Kidney capillary endothelial cell (primary cell): ENCODE data around the gene KCNG2.

Experiments
- DNase-seq: peaks from one replicate; pipeline ENCODE4 v3.0.0-alpha.2; 2018; ENCODE audit warnings: low spot score

KCNG2 gene

GRCh38 chr18:79798999-79799370 lies 1.2 kb downstream of the KCNG2 start:
- DNase-seq: no peak

- DNase-seq: no peak
These were observed 2.1 kb downstream of the KCNG2 start for GRCh38 chr18:79799619-79800370.

- DNase-seq: no peak
These were observed 2.8 kb downstream of the KCNG2 start for GRCh38 chr18:79800371-79801180.

GRCh38 chr18:79801217-79801616 lies 3.5 kb downstream of the KCNG2 start:
- DNase-seq: no peak

GRCh38 chr18:79801641-79802040 lies 3.9 kb downstream of the KCNG2 start:
- DNase-seq: no peak

GRCh38 chr18:79802298-79802697 lies 4.6 kb downstream of the KCNG2 start:
- DNase-seq: no peak

- DNase-seq: no peak
These were observed 5.9 kb downstream of the KCNG2 start for GRCh38 chr18:79803611-79804051.

GRCh38 chr18:79804130-79804787 lies 6.5 kb downstream of the KCNG2 start:
- no peak for DNase-seq

GRCh38 chr18:79805211-79805887 lies 7.6 kb downstream of the KCNG2 start:
- DNase-seq: no peak

GRCh38 chr18:79805926-79806487 lies 8.3 kb downstream of the KCNG2 start:
- DNase-seq: no peak

GRCh38 chr18:79806976-79807841 lies 9.5 kb downstream of the KCNG2 start:
- no peak for DNase-seq

GRCh38 chr18:79809482-79810192 lies 11.9 kb downstream of the KCNG2 start:
- no peak for DNase-seq

- DNase-seq: no peak
These were observed 14.3 kb downstream of the KCNG2 start for GRCh38 chr18:79812052-79812451.

GRCh38 chr18:79814373-79814772 lies 16.6 kb downstream of the KCNG2 start:
- no peak for DNase-seq

- DNase-seq: no peak
These were observed 17.9 kb downstream of the KCNG2 start for GRCh38 chr18:79815657-79816056.

GRCh38 chr18:79816092-79816491 lies 18.4 kb downstream of the KCNG2 start:
- no peak for DNase-seq

- DNase-seq: no peak
These were observed 19.4 kb downstream of the KCNG2 start for GRCh38 chr18:79816981-79817606.

GRCh38 chr18:79817607-79817998 lies 19.9 kb downstream of the KCNG2 start:
- no peak for DNase-seq

GRCh38 chr18:79818036-79818435 lies 20.3 kb downstream of the KCNG2 start:
- DNase-seq: no peak

- no peak for DNase-seq
These were observed 20.9 kb downstream of the KCNG2 start for GRCh38 chr18:79818631-79819030.
